Esophagus (tissue), 2 donors: ENCODE measurements around the gene WDR44. TPM values are rescaled to one million over a fixed set of nuclear protein-coding genes. Genes with fewer than 3 reads are reported as not detected.
"Not testable (repeated sequence)": the region's sequence is repeated elsewhere in the genome, so short reads cannot be mapped to it uniquely, and the experiment has no call there.

Experiments
- H3K27ac ChIP-seq, 2 donors: one replicate each; pipeline ENCODE4 v1.5.1; 2013; ENCODE audit warnings: low read depth in 2 of 2, mild to moderate bottlenecking in 2 of 2, inconsistent platforms in 1 of 2, low read length in 1 of 2, moderate library complexity in 1 of 2
- H3K27me3 ChIP-seq, 2 donors: one replicate each; pipeline ENCODE4 v1.6.1; 2013; ENCODE audit warnings: low read length in 2 of 2, control low read depth in 1 of 2, mild to moderate bottlenecking in 1 of 2; ENCODE audit not compliant: insufficient read depth in 2 of 2, control insufficient read depth in 1 of 2
- H3K36me3 ChIP-seq, 2 donors: one replicate each; pipeline ENCODE4 v1.6.1; 2013; ENCODE audit warnings: low read length in 1 of 2; ENCODE audit not compliant: control insufficient read depth in 2 of 2, insufficient read depth in 2 of 2
- H3K4me1 ChIP-seq, 2 donors: one replicate each; pipeline ENCODE4 v1.6.1; 2013; ENCODE audit warnings: low read length in 1 of 2; ENCODE audit not compliant: control insufficient read depth in 2 of 2, insufficient read depth in 2 of 2
- H3K4me3 ChIP-seq, 2 donors: one replicate each; pipeline ENCODE4 v1.5.1; 2013; ENCODE audit warnings: low read length in 2 of 2, mild to moderate bottlenecking in 2 of 2, low read depth in 1 of 2, moderate library complexity in 1 of 2
- H3K9me3 ChIP-seq, 2 donors: one replicate each; pipeline ENCODE4 v1.6.1; 2013; ENCODE audit warnings: mild to moderate bottlenecking in 2 of 2, low read depth in 1 of 2, low read length in 1 of 2, moderate library complexity in 1 of 2; ENCODE audit not compliant: control insufficient read depth in 2 of 2, insufficient read depth in 1 of 2
- WGBS, 2 donors: extraction: QIAGEN DNeasy Blood & Tissue Kit; methylation state at CpG; one replicate each; pipeline ENCODE4 v1.1.7; 2013; 5-methylcytosine and 5-hydroxymethylcytosine counted together
- polyA plus RNA-seq, 2 donors: library from polyadenylated mRNA; stranded (reverse); fragments of 200-250 nt; gene quantifications; one replicate each; pipeline ENCODE4 v1.2.3, GENCODE V29; 2013
- donor health status: healthy with polysubstance abuse.
- donor health status: Bipolar disorder and iron deficiency.

Gene WDR44
- polyA plus RNA-seq, 2 donors, result 4.0 to 6.9 TPM

GRCh38 chrX:118464501-118464900 lies 118.6 kb downstream of the WDR44 start:
- no peaks in the 10 kb centered on the region for H3K9me3 ChIP-seq
- H3K4me1 ChIP-seq, result no peaks in the 10 kb centered on the region
- H3K36me3 ChIP-seq, result no peaks in the 10 kb centered on the region
- no peak overlapping the region for H3K4me3 ChIP-seq
- WGBS, 2 donors, result 60 to 68% methylated on average over 6 of the region's 6 CpGs
- no peaks in the 10 kb centered on the region for H3K27me3 ChIP-seq
- no peak overlapping the region for H3K27ac ChIP-seq

DNA sequence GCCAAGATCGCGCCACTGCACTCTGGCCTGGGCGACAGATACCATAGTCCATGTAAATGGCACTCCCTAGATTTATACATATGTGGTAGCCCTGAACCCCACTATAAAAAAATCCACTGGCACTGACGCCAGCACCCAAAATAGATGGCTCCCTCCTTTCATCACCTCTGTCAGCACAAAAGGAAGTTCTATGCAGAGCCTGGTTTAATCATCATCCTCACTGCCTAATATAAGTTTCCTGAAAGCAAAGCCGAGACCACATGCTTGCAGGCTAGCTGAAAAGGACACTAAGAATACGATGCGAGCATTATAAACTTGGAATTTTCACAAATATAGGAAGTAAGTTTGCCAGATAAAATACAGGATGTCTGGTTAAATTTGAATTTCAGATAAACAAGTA lies 122.2 kb downstream of the WDR44 start:
- H3K4me3 ChIP-seq, result no peak overlapping the region
- no peak overlapping the region for H3K27ac ChIP-seq
- H3K27me3 ChIP-seq, result no peaks in the 10 kb centered on the region
- WGBS, 2 donors, result 73 to 76% methylated on average over 7 of the region's 7 CpGs
- no peaks in the 10 kb centered on the region for H3K36me3 ChIP-seq
- H3K9me3 ChIP-seq, result no peaks in the 10 kb centered on the region
- H3K4me1 ChIP-seq, result no peaks in the 10 kb centered on the region

DNA sequence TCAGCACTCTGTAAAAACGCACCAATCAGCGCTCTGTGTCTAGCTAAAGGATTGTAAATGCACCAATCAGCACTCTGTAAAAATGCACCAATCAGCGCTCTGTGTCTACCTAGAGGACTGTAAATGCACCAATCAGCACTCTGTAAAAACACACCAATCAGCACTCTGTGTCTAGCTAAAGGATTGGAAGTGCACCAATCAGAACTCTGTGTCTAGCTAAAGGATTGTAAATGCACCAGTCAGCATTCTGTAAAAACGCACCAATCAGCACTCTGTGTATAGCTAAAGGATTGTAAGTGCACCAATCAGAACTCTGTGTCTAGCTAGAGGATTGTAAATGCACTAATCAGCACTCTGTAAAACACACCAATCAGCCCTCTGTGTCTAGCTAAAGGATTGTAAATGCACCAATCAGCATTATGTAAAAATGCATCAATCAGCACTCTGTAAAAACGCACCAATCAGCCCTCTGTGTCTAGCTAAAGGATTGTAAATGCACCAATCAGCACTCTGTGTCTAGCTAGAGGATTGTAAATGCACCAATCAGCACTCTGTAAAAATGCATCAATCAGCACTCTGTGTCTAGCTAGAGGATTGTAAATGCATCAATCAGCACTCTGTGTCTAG lies 124.9 kb downstream of the WDR44 start:
- H3K36me3 ChIP-seq, H3K4me1 ChIP-seq, H3K27ac ChIP-seq, H3K9me3 ChIP-seq, H3K4me3 ChIP-seq, H3K27me3 ChIP-seq: not testable (repeated sequence)
- WGBS, 2 donors, result 92 to 94% methylated on average over 5 of the region's 5 CpGs

DNA sequence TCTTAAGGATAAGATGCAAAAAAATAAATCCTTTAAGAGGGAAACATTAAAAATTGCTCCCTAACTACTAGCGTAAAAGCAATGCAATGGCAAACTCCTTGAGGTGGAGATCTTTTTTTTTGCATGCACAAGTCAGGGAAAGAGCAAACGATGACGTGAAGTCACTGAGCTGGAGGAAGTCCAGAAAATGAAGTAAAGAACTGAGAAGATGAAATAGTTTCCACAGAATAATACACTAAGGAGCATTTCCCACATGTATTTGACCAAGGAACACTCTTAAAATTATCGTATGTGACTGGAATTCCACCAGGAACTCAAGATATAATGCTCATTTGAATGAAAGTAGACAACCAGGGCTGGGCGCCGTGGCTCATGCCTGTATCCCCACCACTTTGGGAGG lies 128.7 kb downstream of the WDR44 start:
- H3K36me3 ChIP-seq, result no peaks in the 10 kb centered on the region
- no peak overlapping the region for H3K4me3 ChIP-seq
- H3K27me3 ChIP-seq, result no peaks in the 10 kb centered on the region
- WGBS, 2 donors, result 63 to 67% methylated on average over 6 of the region's 6 CpGs
- no peak overlapping the region for H3K27ac ChIP-seq
- no peaks in the 10 kb centered on the region for H3K9me3 ChIP-seq
- no peaks in the 10 kb centered on the region for H3K4me1 ChIP-seq

GRCh38 chrX:118475903-118476302 lies 130.0 kb downstream of the WDR44 start:
- 81 to 85% methylated on average over 4 of the region's 4 CpGs for WGBS, 2 donors
- H3K36me3 ChIP-seq, result no peaks in the 10 kb centered on the region
- no peaks in the 10 kb centered on the region for H3K9me3 ChIP-seq
- H3K4me3 ChIP-seq, result no peak overlapping the region
- no peaks in the 10 kb centered on the region for H3K4me1 ChIP-seq
- H3K27me3 ChIP-seq, result no peaks in the 10 kb centered on the region
- H3K27ac ChIP-seq, result no peak overlapping the region

DNA sequence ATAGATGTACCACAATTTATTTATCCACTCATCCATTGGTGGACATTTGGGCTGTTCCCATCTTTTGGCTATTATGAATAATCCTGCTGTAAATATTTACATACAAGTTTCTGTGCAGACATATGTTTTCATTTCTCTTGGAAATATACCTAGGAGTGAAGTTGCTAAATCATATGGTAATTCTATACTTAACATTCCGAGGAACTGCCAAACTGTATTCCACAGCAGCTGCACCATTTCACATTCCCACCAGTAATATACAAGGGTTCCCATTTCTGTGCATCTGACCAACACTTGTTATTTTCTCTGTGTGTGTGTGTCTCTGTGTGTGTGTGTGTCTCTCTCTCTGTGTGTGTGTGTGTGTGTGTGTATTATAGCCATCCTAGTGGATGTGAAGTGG lies 134.3 kb downstream of the WDR44 start:
- 68 to 91% methylated on average over 1 of the region's 1 CpG for WGBS, 2 donors
- Histone ChIP-seq H3K4me1 (no peaks in the 10 kb centered on the region), H3K27ac (no peak overlapping the region), H3K4me3 (no peak overlapping the region), H3K36me3 (no peaks in the 10 kb centered on the region), H3K9me3 (no peaks in the 10 kb centered on the region), H3K27me3 (no peaks in the 10 kb centered on the region)

DNA sequence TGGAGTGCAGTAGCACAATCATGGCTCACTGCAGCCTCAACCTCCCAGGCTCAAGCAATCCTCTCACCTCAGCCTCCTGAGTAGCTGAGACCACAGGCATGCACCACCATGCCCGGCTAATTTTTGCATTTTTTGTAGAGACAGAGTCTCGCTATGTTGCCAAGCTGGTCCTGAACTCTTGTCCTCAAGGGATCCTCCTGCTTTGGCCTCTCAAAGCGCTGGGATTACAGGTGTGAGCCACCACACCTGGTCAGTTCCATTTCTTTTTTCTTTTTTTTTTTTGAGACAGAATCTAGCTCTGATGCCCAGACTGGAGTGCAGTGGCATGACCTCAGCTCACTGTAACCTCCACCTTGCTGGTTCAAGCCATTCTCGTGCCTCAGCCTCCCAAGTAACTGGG lies 136.5 kb downstream of the WDR44 start:
- H3K4me3 ChIP-seq, H3K27ac ChIP-seq, H3K27me3 ChIP-seq, H3K9me3 ChIP-seq, H3K36me3 ChIP-seq, H3K4me1 ChIP-seq: not testable (repeated sequence)
- 80 to 95% methylated on average over 4 of the region's 4 CpGs for WGBS, 2 donors

DNA sequence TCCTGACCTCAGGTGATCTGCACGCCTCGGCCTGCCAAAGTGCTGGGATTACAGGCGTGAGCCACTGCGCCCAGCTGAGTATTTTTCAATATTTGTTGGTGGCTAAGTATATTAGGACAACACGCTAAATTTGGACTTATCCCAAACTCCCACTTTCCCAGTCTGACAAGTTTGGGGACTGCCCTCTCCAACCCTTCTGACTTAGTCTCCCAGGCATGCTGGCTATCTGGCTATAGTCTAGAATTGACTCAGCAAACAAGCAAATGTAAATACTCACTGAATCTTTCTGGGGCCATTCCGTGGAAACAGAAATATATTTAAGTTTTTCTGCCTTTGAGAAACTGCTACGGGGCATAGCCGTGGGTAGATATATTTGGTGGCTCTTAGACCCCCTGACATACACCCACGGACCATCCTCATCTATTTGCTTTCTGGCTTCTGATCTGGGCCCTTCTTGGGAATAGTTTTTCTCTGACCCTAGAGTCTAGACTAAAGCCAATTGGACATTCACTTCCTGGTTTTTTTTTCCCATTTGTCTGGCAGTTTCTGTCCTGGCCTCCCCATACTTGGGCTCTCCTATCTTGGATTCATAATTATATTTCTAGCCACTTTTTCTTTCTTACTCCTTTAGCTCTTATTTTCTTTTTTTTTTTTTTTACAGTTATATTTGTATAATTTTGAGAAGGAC lies 138.5 kb downstream of the WDR44 start:
- Histone ChIP-seq H3K4me1 (no peaks in the 10 kb centered on the region), H3K4me3 (no peak overlapping the region), H3K27ac (no peak overlapping the region), H3K9me3 (no peaks in the 10 kb centered on the region), H3K36me3 (no peaks in the 10 kb centered on the region), H3K27me3 (no peaks in the 10 kb centered on the region)
- 67 to 75% methylated on average over 9 of the region's 9 CpGs for WGBS, 2 donors

GRCh38 chrX:118486693-118487092 lies 140.8 kb downstream of the WDR44 start:
- not testable (repeated sequence) for H3K27me3 ChIP-seq, H3K36me3 ChIP-seq, H3K4me1 ChIP-seq, H3K9me3 ChIP-seq, H3K27ac ChIP-seq, H3K4me3 ChIP-seq
- 67 to 91% methylated on average over 1 of the region's 1 CpG for WGBS, 2 donors

DNA sequence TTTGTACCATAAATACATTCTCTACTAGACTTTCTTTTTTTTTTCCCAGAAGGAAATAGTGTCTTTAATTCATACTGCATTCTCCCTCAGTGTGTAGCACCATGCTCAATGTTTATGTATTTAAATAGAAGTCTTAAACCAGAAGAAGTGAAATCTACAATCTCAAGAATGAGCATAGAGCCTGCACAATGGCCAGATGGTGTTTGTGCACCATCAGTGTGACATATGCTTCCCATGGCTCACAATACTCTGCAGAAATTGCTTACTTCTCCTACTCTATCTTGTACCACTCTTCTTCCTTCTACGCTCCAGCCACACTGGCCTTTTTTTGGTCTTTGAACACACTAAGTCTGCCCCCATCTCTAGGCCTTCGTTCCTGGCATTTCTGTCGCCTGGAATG lies 147.1 kb downstream of the WDR44 start:
- H3K36me3 ChIP-seq, result no peaks in the 10 kb centered on the region
- H3K27ac ChIP-seq, result no peak overlapping the region
- H3K27me3 ChIP-seq, result no peaks in the 10 kb centered on the region
- peaks cover 0 to 2% of the 10 kb centered on the region in 2 donors for H3K4me1 ChIP-seq
- no peak overlapping the region for H3K4me3 ChIP-seq
- H3K9me3 ChIP-seq, result no peaks in the 10 kb centered on the region
- WGBS, 2 donors, result 83 to 95% methylated on average over 3 of the region's 3 CpGs
